ENCODE results near the gene MAD2L2. TPM values are rescaled to one million over a fixed set of nuclear protein-coding genes. Genes with fewer than 3 reads are reported as not detected.

MAD2L2 gene
- total RNA-seq, 1 experiment from 2014 or later: 283 TPM

- Mint-ChIP-seq H3K27me3 (ENCODE audit: low read depth) (no peaks in the 10 kb centered on the region; the same call in 1 of the 2 replicates), H3K27ac (no peak overlapping the region), H3K4me3 (no peak overlapping the region), H3K9me3 (no peaks in the 10 kb centered on the region), H3K36me3 (peaks cover 47% of the 10 kb centered on the region), H3K4me1 (peaks cover 16% of the 10 kb centered on the region)
- DNase-seq (ENCODE audit: low spot score) (no peak), ATAC-seq (no peak)
- ChIA-PET POLR2A (no interaction called here), CTCF (no interaction called here)
- TF ChIP-seq ZNF532 (CRISPR knock-in tag; IDR thresholded peaks at IDR 0.05; ENCODE audit: borderline replicate concordance) (no peak), NFYB (CRISPR knock-in tag; conservative IDR thresholded peaks at IDR 0.05; ENCODE audit: low read depth) (no peak)
Measured at GRCh38 chr1:11657654-11658053, 23.3 kb downstream of the MAD2L2 start.

GRCh38 chr1:11654939-11655808, 25.8 kb downstream of the MAD2L2 start:
- peak; percentile 4; the same call in 1 of the 2 replicates for ATAC-seq
- H3K4me1 Mint-ChIP-seq: peaks cover 28% of the 10 kb centered on the region
- H3K27me3 Mint-ChIP-seq (ENCODE audit: low read depth): peaks cover 18% of the 10 kb centered on the region
- no peak for DNase-seq (ENCODE audit: low spot score)
- CTCF ChIA-PET: interaction anchor here (0.6 to 4.2 kb wide), 16 partner anchors 9 to 713 kb away, joined by 3 to 41 read pairs (median 6); partner anchors contain the start of gene FBXO6
- TF ChIP-seq ATF6 (CRISPR knock-in tag; IDR thresholded peaks at IDR 0.05) (no peak), FOXP1 (CRISPR knock-in tag; IDR thresholded peaks at IDR 0.05; ENCODE audit: borderline replicate concordance) (no peak), PRRX2 (CRISPR knock-in tag; IDR thresholded peaks at IDR 0.05) (no peak), FOXK1 (CRISPR knock-in tag; IDR thresholded peaks at IDR 0.05) (no peak), CREM (CRISPR knock-in tag; IDR thresholded peaks at IDR 0.05) (no peak), ATF1 (CRISPR knock-in tag; IDR thresholded peaks at IDR 0.05) (no peak), GRHL2 (CRISPR knock-in tag; IDR thresholded peaks at IDR 0.05; ENCODE audit: insufficient replicate concordance, severe bottlenecking) (no peak), IRF1 (CRISPR knock-in tag; IDR thresholded peaks at IDR 0.05) (no peak)
- POLR2A ChIA-PET: interaction anchor here (0.6 to 2.3 kb wide), 4 partner anchors 9 to 95 kb away, joined by 3 to 14 read pairs (median 3); partner anchors contain the start of genes AGTRAP and FBXO6
- H3K4me3 Mint-ChIP-seq: peak overlapping the region; percentile 74
- no peak overlapping the region for H3K27ac Mint-ChIP-seq
- peaks cover 32% of the 10 kb centered on the region for H3K36me3 Mint-ChIP-seq
- H3K9me3 Mint-ChIP-seq: no peaks in the 10 kb centered on the region

GRCh38 chr1:11654137-11654938, 26.6 kb downstream of the MAD2L2 start, which contains the start of the genes FBXO2 and FBXO44:
Gene FBXO2 (minus strand): TSS chr1:11654429. CDS start chr1:11654340, 89 bp downstream.
Gene FBXO44 (plus strand): TSS chr1:11654877. CDS start chr1:11655836, 959 bp downstream.
- peaks cover 29% of the 10 kb centered on the region for H3K36me3 Mint-ChIP-seq
- TF ChIP-seq USF2 (CRISPR knock-in tag; IDR thresholded peaks at IDR 0.05): no peak
- TF ChIP-seq HMGXB4 (CRISPR knock-in tag; IDR thresholded peaks at IDR 0.05): peak; percentile 75; the same call in 1 of the 2 replicates
- TF ChIP-seq SP1 (CRISPR knock-in tag; conservative IDR thresholded peaks at IDR 0.05): peak; percentile 66
- no peak for TF ChIP-seq PRRX2 (CRISPR knock-in tag; IDR thresholded peaks at IDR 0.05)
- TF ChIP-seq PRDM15 (CRISPR knock-in tag; IDR thresholded peaks at IDR 0.05): no peak

More at GRCh38 chr1:11654137-11654938, 26.6 kb downstream of the MAD2L2 start, which contains the start of the genes FBXO2 and FBXO44:
- POLR2A ChIA-PET: interaction anchor here (0.6 to 2.3 kb wide), 4 partner anchors 10 to 96 kb away, joined by 3 to 14 read pairs (median 3); partner anchors contain the start of genes AGTRAP and FBXO6
- H3K4me3 Mint-ChIP-seq: peak within 1 kb of the TSS; percentile 74
- DNase-seq (ENCODE audit: low spot score) (peak; percentile 88), ATAC-seq (peak; percentile 69)
- CTCF ChIA-PET: interaction anchor here (0.6 to 4.2 kb wide), 19 partner anchors 10 to 713 kb away, joined by 3 to 41 read pairs (median 6); partner anchors contain the start of genes AGTRAP, DISP3 and FBXO6
- peaks cover 33% of the 10 kb centered on the region for H3K4me1 Mint-ChIP-seq
- H3K27me3 Mint-ChIP-seq (ENCODE audit: low read depth): peaks cover 22% of the 10 kb centered on the region
- no peaks in the 10 kb centered on the region for H3K9me3 Mint-ChIP-seq
- no peak within 1 kb of the TSS for H3K27ac Mint-ChIP-seq
